Right lobe of liver (tissue), 4 donors: ENCODE results near the gene LRRC53.

Source experiments
- CTCF ChIP-seq, 4 donors: fragments of 200-600 bp in 3 of 4; fragments of 450-650 bp in 1 of 4; IDR thresholded peaks; one replicate each; pipeline versions ENCODE4 v1.5.1 to v1.8.0; 2016 to 2022; ENCODE audit warnings: antibody characterized with exemption in 4 of 4, mild to moderate bottlenecking in 2 of 4
- POLR2A ChIP-seq: fragments of 450-650 bp; IDR thresholded peaks from one replicate; pipeline ENCODE4 v1.6.1; 2017; ENCODE audit warnings: antibody characterized with exemption, mild to moderate bottlenecking
- donor health status: DM: no; HTN: no; CAD: no.
- donor health status: DM: no; HTN: no; CAD: no.
- donor health status: DM: no; HTN: yes; CAD: no.

DNA sequence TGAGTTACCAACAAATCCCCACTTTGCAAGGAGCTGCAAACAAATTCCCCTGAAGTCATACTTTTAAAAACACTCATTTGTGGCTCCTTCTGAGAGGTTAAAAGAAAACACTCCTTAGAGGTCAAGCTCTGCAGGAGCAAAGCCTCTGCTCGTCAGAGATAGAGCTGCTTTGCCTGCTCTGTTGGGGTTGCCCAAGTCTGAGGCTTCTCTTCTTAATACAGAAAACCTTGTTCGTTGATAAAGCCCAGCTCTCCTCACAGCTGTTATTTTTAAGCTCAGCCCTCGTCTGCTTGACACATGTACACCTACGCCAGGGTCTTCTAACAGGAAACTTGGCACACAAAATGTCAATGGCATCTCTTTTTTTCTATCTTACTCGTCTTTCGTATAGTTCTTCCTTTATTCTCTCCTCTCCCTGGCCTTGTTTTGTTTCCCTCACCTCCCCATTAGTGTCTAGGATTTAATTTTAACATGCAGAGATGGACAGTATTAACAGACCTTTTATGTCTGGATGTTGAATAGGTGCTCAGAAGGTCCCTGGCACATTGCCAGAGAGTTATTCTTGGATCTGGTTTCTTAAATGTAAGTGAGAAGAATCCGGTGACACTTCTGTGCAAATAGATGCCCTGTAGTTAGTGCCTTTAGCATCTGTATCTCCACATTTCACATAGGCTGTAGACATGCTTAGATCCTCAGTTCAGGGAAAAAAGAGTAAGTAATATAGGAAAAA, 86.0 kb downstream of the LRRC53 start:
- TF ChIP-seq CTCF (IDR thresholded peaks at IDR 0.05) (no peak), POLR2A (no peak)
